Activated CD4-positive, alpha-beta T cell treated with anti-CD3 and anti-CD28 coated beads, Interleukin-10, Interleukin-2, amounts not matched to agents 100 ng/mL and 50 ng/mL, durations not matched to agents 16 hours and 8 hours (primary cell): ENCODE data around the gene CRTC1.
"Not testable (repeated sequence)": the region's sequence is repeated elsewhere in the genome, so short reads cannot be mapped to it uniquely, and the experiment has no call there.

Source experiments
- DNase-seq: peaks from one replicate; pipeline ENCODE4 v3.0.0-alpha.2; 2020

The CRTC1 gene

DNA sequence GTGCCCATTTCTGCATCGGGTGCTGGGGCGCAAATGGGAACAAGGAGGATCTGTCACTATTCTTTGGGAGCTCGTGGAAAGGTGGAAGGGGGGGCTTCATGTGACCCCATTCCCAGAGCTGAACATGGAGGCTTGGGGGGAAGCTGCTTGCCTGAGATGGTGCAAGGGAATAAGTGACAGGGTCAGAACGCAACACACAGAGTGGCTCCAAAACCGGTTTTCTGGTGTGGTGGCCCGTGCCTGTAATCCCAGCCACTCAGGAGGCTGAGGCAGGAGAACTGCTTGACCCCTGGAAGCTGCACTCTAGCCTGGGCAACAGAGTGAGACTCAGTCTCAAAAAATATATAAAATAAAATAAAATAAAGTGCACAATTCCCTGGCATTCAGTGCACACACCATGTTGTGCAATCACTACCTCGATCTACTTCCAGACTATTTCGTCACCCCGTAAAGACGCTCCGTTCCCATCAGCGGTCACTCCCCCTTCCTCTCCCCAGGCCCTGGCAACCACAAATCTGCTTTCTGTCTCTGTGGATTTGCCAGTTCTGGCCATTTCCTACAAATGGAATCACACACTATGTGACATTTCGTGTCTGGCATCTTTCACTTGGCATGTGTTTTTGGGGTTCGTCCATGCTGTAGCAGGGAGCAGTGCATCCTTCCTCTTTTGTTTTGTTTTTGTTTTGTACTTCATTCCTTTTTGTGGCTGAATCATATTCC, 125.8 kb downstream of the CRTC1 start:
- no peak for DNase-seq

DNA sequence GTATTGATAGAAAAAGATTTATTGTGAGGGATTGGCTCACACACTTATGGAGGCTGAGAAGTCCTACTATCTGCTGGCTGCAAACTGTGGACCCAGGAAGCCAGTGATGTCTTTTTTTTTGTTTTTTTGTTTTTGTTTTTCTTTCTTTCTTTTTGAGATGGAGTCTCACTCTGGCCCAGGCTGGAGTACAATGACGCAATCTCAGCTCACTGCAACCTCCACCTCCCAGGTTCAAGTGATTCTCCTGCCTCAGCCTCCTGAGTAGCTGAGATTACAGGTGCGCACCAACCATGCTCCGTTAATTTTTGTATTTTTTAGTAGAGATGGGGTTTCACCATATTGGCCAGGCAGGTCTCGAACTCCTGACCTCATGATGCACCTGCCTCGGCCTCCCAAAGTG, 128.2 kb downstream of the CRTC1 start:
- not testable (repeated sequence) for DNase-seq

DNA sequence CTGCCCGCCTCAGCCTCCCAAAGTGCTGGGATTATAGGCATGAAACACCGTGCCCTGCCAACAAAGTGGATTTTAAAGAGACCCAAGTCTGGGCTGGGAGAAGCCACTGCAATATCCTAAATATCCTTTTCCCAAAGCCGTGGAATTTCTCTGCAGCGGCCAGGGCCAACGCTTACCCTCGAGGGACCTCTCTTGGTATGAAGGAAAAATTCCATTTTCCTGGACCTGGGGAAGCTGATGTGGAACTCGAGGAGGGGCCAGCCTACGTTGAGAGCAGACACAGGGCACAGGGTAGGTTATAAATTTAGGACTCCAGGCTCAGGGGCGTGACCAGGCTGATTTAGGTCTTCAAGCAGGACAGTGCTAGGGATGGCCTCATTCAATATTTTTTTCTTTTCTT, 130.6 kb downstream of the CRTC1 start:
- no peak for DNase-seq

DNA sequence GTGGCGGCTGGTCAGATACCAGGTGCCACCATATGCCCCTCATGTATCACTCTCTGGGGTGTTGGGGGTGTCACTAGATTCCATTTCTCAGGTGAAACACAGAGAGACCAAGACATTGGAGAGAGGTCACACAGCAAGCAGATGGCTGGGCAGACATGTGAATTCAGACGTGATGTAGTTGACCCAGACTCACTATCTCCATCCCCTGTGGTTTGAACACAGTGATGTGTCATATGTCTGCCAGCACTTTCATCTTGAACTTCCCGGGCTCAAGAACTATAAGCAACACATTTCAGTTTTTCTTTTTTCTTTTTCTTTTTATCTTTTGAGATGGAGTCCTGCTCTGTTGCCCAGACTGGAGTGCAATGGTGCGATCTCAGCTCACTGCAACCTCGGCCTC, 132.2 kb downstream of the CRTC1 start:
- no peak for DNase-seq

DNA sequence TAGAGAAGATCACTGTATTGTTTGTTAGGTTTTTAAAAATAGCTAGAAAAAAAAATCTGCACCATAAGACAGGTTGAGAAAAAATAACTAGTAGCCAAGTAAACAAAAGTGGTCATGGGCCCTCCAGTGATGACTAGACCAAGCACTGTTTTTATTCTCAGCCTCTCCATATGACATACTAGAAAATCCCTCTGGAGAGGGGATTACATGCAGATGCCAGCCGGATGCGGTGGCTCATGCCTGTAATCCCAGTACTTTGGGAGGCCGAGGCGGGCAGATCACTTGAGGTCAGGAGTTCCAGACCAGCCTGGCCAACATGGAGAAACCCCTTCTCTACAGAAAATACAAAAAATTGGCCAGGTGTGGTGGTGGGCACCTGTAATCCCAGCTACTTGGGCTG, 133.2 kb downstream of the CRTC1 start:
- DNase-seq = not testable (repeated sequence)

DNA sequence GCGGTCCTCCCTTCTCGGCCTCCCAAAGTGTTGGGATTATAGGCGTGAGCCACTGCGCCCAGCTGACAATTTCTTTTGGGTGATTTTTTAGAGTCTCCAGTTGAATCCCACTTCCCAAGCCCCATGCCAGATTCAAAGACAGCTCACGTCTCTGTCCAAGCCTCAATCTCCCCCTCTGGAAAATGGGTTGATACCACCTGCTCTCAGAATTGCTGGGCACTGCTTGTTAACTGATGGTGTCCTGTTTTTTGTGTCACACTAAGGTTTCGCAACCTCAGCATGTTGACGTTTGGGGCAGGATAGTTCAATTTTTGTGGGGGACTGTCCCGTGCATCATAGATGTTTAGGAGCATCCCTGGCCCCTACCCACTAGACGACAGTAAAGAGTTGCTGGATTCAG, 134.1 kb downstream of the CRTC1 start:
- DNase-seq = no peak

DNA sequence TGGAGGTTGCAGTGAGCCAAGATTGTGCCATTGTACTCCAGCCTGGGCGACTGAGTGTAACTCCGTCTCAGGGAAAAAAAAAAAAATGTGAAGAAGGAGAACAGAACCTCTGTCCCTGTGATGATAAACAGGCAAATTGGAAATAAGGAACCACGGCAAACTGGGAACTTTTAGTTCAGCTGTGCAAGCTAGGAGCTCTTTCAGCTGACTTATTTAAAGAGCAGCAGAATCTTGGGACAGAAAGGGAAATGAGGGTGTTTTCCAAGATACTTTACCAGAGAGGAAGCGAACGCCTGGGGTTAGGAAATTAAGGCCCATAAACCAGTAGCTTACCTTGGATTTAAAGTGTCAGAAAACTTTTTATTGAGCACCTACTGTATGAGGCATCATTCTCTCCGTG, 145.3 kb downstream of the CRTC1 start:
- no peak for DNase-seq

DNA sequence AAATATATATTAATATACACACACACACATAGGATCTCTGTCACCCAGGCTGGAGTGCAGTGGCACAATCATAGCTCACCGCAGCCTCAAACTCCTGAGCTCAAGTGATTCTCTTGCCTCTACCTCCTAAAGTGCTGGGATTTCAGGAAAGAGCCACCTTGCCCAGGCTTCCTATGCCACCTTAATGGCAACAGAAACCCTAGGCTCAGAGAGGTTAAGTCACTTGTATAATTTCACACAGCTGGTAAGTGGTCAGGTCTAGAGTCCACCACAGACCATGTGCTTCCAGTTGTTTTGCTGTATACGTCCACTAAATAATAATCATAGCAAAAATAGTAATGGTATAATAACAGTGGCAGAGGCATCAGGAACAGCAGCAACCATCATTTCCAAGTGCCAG, 147.0 kb downstream of the CRTC1 start:
- DNase-seq = no peak

DNA sequence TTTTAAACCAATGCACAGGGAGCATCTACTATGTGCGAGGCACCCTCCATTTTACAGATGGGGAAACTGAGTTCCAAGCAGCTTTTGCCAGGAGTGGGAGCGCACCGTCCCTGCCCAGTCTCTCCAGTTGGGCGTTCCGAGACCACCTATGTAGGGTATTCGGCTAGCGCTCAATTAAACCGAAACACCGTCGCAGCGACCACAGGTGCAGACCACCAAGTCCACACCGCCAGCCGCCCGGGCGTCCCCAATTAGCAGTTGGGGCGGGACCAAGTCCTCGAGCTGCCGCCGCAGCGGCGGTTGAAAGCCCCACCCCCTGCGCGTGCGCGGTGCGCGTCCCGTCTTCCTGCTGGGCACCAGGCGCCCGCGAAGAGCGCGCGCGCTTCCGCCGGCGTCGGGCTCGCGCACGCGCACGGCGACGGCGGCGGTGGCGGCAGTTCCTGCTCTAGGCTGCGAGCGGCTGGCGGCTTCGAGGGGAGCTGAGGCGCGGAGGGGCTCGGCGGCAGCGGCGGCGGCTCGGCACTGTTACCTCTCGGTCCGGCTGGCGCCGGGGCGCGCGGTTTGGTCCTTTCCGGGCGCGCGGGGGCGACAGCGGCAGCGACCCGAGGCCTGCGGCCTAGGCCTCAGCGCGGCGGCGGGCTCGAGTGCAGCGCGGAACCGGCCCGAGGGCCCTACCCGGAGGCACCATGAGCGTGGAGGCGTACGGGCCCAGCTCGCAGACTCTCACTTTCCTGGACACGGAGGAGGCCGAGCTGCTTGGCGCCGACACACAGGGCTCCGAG, 148.2 kb downstream of the CRTC1 start, which contains the start of gene UPF1:
UPF1 (plus strand) TSS at position 436 of the 782 bp plus-strand sequence; CDS start at position 687, 251 bp downstream.
- DNase-seq = peak; percentile 97
